Subcutaneous adipose tissue (tissue), 4 donors: ENCODE results near the gene SIMC1. TPM values are rescaled to one million over a fixed set of nuclear protein-coding genes. Genes with fewer than 3 reads are reported as not detected.

ENCODE experiments used
- small RNA-seq: library from RNA; depleted of rRNA; stranded (forward); fragments of <200 nt; gene quantifications from one replicate; pipeline ENCODE3, GENCODE V24; 2016
- total RNA-seq, 4 donors: library from RNA; depleted of rRNA; stranded (reverse); fragments of >200 nt; gene quantifications; one replicate each; pipeline ENCODE4 v1.1.0, GENCODE V29; 2016
- TF ChIP-seq, protein P1 (sequence below): fragments of 450-650 bp; IDR thresholded peaks from one replicate; pipeline ENCODE4 v1.5.1; 2016; ENCODE audit warnings: low read depth, mild to moderate bottlenecking, control low read depth, antibody characterized with exemption, moderate library complexity

SIMC1 gene
- total RNA-seq, 4 donors from 2014 or later, result 7.0 to 9.8 (median 7.9) TPM

DNA sequence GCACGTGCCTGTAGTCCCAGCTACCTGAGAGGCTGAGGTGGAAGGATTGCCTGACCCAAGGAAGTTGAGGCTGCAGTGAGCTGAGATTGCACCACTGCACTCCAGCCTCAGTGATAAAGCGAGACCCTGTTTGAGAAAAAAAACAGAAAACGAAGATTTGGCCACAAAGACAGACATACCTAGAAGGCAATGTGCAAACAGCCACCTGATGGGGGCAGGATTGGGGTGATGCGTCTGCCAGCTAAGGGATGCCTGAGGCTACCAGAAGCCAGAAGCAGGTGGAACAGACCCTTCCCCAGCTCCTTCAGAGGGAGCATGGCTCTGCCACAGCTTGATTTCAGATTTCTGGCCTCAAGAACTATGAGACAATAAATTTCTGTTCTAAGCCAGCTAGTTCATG lies 153.3 kb downstream of the SIMC1 start:
- TF ChIP-seq, protein P1, sequence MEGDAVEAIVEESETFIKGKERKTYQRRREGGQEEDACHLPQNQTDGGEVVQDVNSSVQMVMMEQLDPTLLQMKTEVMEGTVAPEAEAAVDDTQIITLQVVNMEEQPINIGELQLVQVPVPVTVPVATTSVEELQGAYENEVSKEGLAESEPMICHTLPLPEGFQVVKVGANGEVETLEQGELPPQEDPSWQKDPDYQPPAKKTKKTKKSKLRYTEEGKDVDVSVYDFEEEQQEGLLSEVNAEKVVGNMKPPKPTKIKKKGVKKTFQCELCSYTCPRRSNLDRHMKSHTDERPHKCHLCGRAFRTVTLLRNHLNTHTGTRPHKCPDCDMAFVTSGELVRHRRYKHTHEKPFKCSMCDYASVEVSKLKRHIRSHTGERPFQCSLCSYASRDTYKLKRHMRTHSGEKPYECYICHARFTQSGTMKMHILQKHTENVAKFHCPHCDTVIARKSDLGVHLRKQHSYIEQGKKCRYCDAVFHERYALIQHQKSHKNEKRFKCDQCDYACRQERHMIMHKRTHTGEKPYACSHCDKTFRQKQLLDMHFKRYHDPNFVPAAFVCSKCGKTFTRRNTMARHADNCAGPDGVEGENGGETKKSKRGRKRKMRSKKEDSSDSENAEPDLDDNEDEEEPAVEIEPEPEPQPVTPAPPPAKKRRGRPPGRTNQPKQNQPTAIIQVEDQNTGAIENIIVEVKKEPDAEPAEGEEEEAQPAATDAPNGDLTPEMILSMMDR, result no peak

DNA sequence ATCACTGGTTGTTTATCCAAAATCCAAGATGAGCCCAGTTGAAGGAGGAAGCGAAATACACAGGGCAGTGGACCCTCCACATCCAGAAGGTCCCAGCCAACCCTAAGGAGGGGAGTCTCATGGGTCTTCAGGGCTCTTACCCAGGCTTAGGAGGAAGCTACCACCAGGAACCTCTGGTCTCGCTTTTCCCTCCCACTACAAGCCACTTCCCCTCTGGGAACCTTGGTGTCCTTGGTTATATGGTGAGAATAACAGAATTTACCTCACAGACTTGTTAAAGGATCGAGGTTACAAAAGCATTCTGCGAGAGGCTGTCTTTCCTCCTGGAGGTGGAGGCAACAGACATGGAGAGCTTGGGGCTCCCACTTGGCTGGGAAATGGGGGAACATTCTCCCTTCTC lies 153.8 kb downstream of the SIMC1 start:
- TF ChIP-seq, protein P1, result no peak

DNA sequence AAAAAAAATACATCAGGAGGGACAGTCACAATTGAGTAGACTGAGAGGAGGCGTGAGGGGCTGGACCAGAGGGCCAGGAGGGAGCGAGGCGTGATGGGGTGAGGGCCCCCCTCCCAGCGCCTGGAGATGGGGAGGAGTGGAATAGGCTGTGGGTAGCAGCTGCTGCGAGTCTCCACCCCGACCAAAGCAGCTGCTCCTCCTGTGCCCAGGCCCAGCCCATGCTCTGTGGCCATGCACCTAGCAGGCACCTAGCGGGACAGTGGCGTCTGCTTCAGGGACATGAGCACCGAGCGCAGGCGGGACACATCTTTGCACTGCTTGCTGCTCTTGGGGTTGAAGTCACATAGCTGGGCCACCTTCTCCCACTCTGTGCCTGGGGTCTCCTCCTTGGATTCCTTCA lies 154.3 kb downstream of the SIMC1 start:
- TF ChIP-seq, protein P1, result no peak

DNA sequence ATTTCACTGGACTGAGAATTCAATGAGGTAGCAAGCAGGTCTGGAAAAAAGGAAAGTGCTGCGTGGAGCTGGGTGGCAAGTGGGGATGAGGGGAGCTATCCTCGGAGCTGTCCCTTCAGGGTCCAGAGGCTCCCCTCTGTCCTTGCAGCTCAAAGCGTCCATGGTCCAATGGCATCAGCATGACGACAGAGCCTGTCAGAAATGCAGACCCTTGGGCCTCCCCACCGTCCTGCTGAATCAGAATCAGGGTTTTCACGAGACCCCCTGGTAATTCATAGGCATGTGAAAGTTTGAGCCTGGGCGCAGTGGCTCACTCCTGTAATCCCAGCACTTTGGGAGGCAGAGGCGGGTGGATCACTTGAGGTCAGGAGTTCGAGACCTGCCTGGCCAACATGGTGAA lies 155.9 kb downstream of the SIMC1 start:
- TF ChIP-seq, protein P1, result no peak

DNA sequence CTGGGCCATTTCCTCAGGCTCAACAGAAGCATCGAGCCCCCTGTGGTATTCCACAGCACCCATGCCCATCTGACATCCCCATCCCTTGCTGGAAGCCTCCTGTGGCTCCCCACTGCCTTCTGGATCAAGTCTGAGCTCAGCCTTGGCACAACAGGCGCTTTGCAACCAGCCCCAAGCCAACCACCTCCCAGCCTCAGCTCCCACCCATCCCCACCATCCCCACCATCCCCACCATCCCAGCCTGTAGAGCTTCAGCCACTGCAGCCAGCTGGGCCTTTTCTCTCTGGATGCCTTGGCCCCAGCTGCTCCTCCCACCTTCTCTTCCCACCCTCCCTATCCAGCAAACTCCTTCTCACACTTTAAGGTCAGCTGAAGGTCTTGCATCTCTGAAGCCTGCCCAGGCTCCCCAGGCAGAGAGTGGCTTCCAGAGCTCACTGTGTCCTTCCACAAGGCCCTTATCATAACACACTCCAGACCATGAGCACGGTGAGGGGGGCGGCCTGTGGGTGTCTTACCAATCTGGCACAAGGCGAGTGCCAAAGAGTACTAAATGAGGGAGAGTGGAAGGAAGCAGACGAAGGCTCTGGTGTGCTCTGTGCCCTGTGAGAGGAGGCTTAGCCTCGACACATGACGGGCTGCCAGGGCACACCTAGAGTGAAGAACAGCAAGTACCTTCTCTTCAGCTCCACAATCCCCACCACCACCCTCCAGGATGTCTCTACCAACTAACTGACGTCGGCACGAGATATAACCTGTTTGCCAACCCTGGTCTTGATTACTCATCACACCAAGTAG lies 156.9 kb downstream of the SIMC1 start:
- TF ChIP-seq, protein P1, result no peak

Small RNA genes within 50 kb of the gene (small RNA-seq; reads per million reads assigned to genes)
- 2.9 reads per million, percentile 57 among the genes with 10 or more reads in this experiment for gene MIR1271

Other genes with a start within 250 kb of the SIMC1 start
- gene KIAA1191, start 123.3 kb downstream of the SIMC1 start, total RNA-seq, result 10 to 100 TPM; 59.2 to 76.2 (median 71.0) TPM
- gene ARL10, start 127.1 kb downstream of the SIMC1 start, total RNA-seq, result 10 to 100 TPM in 1 of 4 donors, 1 to 10 TPM in 3; 4.4 to 12.6 (median 5.7) TPM
- 10 to 100 TPM in 3 of 4 donors, 1 to 10 TPM in 1; 7.5 to 20.5 (median 12.9) TPM for gene NOP16, start 150.2 kb downstream of the SIMC1 start, total RNA-seq
- 100 to 1,000 TPM; 115 to 146 (median 137) TPM for gene HIGD2A, start 150.3 kb downstream of the SIMC1 start, total RNA-seq
- 100 to 1,000 TPM in 2 of 4 donors, 10 to 100 TPM in 2; 80.4 to 144 (median 99.5) TPM for gene CLTB, start 178.1 kb downstream of the SIMC1 start, total RNA-seq
- gene FAF2, start 210.0 kb downstream of the SIMC1 start, total RNA-seq, result 10 to 100 TPM; 21.9 to 32.3 (median 23.9) TPM